GM12878 (cell line): ENCODE data around the gene PRDM2. TPM values are rescaled to one million over a fixed set of nuclear protein-coding genes. Genes with fewer than 3 reads are reported as not detected.

ENCODE experiments used
- ATAC-seq: fragments of 200-7000 bp; cut with Tn5 transposase; 3 replicates; pipeline ENCODE4 v1.9.1; 2020; ENCODE audit warnings: mild to moderate bottlenecking, moderate library complexity
- BruUV-seq: library from RNA; stranded (reverse); fragments of 400-500 nt; replicated peaks from 2 replicates; lab custom pipeline; 2021; lab: Mats Ljungman, UMichigan
- CTCF ChIA-PET: fragments of 300-600 bp; sonication (Branson Sonifier 250); formaldehyde crosslinking; extraction: SDS; loops from one replicate; lab custom pipeline; 2021; ENCODE audit warnings: inconsistent platforms; lab: Yijun Ruan, JAX
- POLR2A ChIA-PET: fragments of 350-600 bp; formaldehyde crosslinking; extraction: SDS; loops from one replicate; lab custom pipeline; 2021; ENCODE audit warnings: inconsistent platforms; lab: Charles Lee
- RAD21 ChIA-PET: fragments of 300-600 bp; sonication (Branson Sonifier 250); formaldehyde crosslinking; loops from one replicate; lab custom pipeline; 2023; ENCODE audit warnings: antibody characterized with exemption; ENCODE audit not compliant: unreplicated experiment; lab: Charles Lee
- SMC1A ChIA-PET: fragments of 300-600 bp; sonication (Branson Sonifier 250); formaldehyde crosslinking; loops from one replicate; lab custom pipeline; 2023; ENCODE audit not compliant: unreplicated experiment, uncharacterized antibody; lab: Charles Lee
- DNase-seq: peaks from one replicate; pipeline ENCODE4 v3.0.0-alpha.2; 2011; ENCODE audit warnings: low read depth, low spot score
- FAIRE-seq: peaks from 3 replicates; lab custom pipeline; 2011; peaks lifted over from hg19 to GRCh38; lab: Jason Lieb, UNC
- H2AFZ ChIP-seq: 2 replicates; pipeline ENCODE4 v1.6.0; 2011; ENCODE audit warnings: low read depth, low read length, control low read depth; ENCODE audit not compliant: control insufficient read depth
- H3K27ac ChIP-seq: 2 replicates; pipeline ENCODE4 v1.5.1; 2011; ENCODE audit warnings: control low read depth; ENCODE audit not compliant: control insufficient read depth, insufficient read depth
- H3K27me3 ChIP-seq, 2 experiments: replicated peaks in 1 of 2; 2 replicates each; pipeline versions ENCODE4 v1.6.0 to v1.6.1; 2011; ENCODE audit warnings: low read length in 1 of 2; ENCODE audit not compliant: control insufficient read depth in 2 of 2, insufficient read depth in 2 of 2
- H3K36me3 ChIP-seq, 2 experiments: 2 replicates each; pipeline ENCODE4 v1.5.1; 2011; ENCODE audit warnings: low read length in 1 of 2; ENCODE audit not compliant: control insufficient read depth in 2 of 2, insufficient read depth in 2 of 2
- H3K4me1 ChIP-seq: 2 replicates; pipeline ENCODE4 v1.6.1; 2011; ENCODE audit warnings: mild to moderate bottlenecking, low read length, moderate library complexity, mixed read lengths; ENCODE audit not compliant: control insufficient read depth, insufficient read depth
- H3K4me2 ChIP-seq: 2 replicates; pipeline ENCODE4 v1.6.0; 2011; ENCODE audit warnings: control low read depth; ENCODE audit not compliant: control insufficient read depth, insufficient read depth
- H3K4me3 ChIP-seq: fragments of 200-600 bp; sonication (generic); 2 replicates; pipeline ENCODE4 v1.5.1; 2016
- H3K79me2 ChIP-seq: 2 replicates; pipeline ENCODE4 v1.6.0; 2011; ENCODE audit warnings: low read length; ENCODE audit not compliant: control insufficient read depth, insufficient read depth
- H3K9ac ChIP-seq: 2 replicates; pipeline ENCODE4 v1.8.0; 2011; ENCODE audit warnings: low read length, control low read depth, mixed read lengths; ENCODE audit not compliant: control insufficient read depth, insufficient read depth
- H3K9me3 ChIP-seq: replicated peaks from 3 replicates; pipeline ENCODE4 v1.5.1; 2011; ENCODE audit warnings: mild to moderate bottlenecking, low read length; ENCODE audit not compliant: control insufficient read depth, insufficient read depth
- H4K20me1 ChIP-seq: 2 replicates; pipeline ENCODE4 v1.6.0; 2011; ENCODE audit not compliant: control insufficient read depth, insufficient read depth
- BHLHE40 ChIP-seq, 2 experiments: fragments of 450-650 bp in 1 of 2; IDR thresholded peaks; 2 replicates each; pipeline ENCODE4 v1.6.1; 2011 to 2017; ENCODE audit warnings: low read depth in 2 of 2, borderline replicate concordance in 1 of 2, improper control_type of control experiment in 1 of 2, low read length in 1 of 2, mild to moderate bottlenecking in 1 of 2
- FOXM1 ChIP-seq: IDR thresholded peaks from 2 replicates; pipeline ENCODE4 v1.6.1; 2012; ENCODE audit warnings: low read depth, mild to moderate bottlenecking, inconsistent platforms, low read length, moderate library complexity
- TAF1 ChIP-seq: IDR thresholded peaks from 2 replicates; pipeline ENCODE4 v1.6.1; 2011; ENCODE audit warnings: mild to moderate bottlenecking, low read depth, low read length, borderline replicate concordance
- WGBS: methylation state at CpG from one replicate; pipeline ENCODE4 v1.1.6; 2016; ENCODE audit warnings: low lambda C conversion rate; ENCODE audit not compliant: insufficient replicate concordance, insufficient coverage; ENCODE audit errors: missing lambda C conversion rate; 5-methylcytosine and 5-hydroxymethylcytosine counted together
- in situ Hi-C: fragments of 300-500 bp; cut with MboI; formaldehyde crosslinking; loops from 9 replicates; pipeline ENCODE4 v1.14.3; 2018; ENCODE audit warnings: mixed read lengths
- intact Hi-C: fragments of 100-400 bp; cut with micrococcal nuclease; formaldehyde crosslinking; loops from one replicate; pipeline ENCODE4 v1.14.2; 2022; ENCODE audit not compliant: unreplicated experiment
- polyA plus RNA-seq, 11 experiments: library from polyadenylated mRNA; depleted of rRNA in 4 of 11; unstranded in 6 of 11; stranded (reverse) in 5 of 11; fragments of >200 nt; fragmentation: Nextera tagmentation in 4 of 11; fragmentation: Illumina TruSeq in 1 of 11; extraction: Ambion mirVana in 4 of 11; extraction: Trizol in 1 of 11; gene quantifications; 1 replicate in 1 of 11; 2 replicates in 10 of 11; pipeline versions ENCODE4 v1.2.1 to v1.2.3, GENCODE V29; 2011 to 2016; ENCODE audit warnings: inconsistent platforms in 2 of 11, missing spikeins in 2 of 11, low read depth in 1 of 11
- total RNA-seq, 4 experiments: library from RNA; depleted of rRNA in 3 of 4; stranded (reverse); fragments of >200 nt in 3 of 4; fragmentation: Illumina TruSeq in 1 of 4; extraction: Trizol in 1 of 4; gene quantifications; 2 replicates each; pipeline versions ENCODE4 v1.2.1 to v1.2.3, GENCODE V29; 2013 to 2021
- TF ChIP-seq, protein P1 (sequence below): fragments of 150-350 bp; IDR thresholded peaks from 2 replicates; pipeline ENCODE4 v1.6.1; 2016; ENCODE audit warnings: low read depth, low read length
- TF ChIP-seq, protein P2 (sequence below): IDR thresholded peaks from 2 replicates; pipeline ENCODE4 v1.6.1; 2012; ENCODE audit warnings: mild to moderate bottlenecking, low read depth, low read length

The PRDM2 gene
- total and polyA plus RNA-seq, 10 of the 15 experiments (the other 5 are each of a cell fraction or from before 2014, with no cell fraction given) = 8.4 to 45.1 (median 23.5) TPM

DNA sequence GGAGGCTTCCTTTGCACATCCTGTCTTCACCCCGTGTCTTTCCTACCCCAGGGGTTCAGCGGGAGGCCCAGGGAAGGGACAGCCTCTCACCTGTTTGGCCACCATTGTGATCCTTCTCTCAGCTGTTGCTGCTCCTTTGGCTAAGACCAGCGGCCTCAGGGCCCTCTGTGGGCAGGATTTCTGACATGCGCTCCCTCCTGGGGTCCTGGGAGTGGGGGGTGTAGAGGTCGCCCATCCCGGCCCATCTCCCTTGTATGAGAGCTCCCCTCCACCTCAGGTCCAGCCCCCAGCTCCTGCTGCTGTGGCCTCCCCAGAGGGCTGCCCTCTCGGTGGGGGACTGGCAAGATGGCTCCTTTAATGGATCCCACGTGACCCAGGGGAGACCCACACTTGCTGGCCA is 120.5 kb downstream of the PRDM2 start:
- SMC1A ChIA-PET = no interaction called here
- RAD21 ChIA-PET = no interaction called here
- intact Hi-C loops (no loop called here), in situ Hi-C loops (no loop called here)
- Histone ChIP-seq H3K27ac (no peak overlapping the region), H3K4me3 (no peak overlapping the region), H3K9ac (no peak overlapping the region), H2AFZ (no peak overlapping the region), H3K36me3 (no peaks in the 10 kb centered on the region; a peak in 1 of 4 replicates), H3K4me1 (no peaks in the 10 kb centered on the region), H3K79me2 (no peaks in the 10 kb centered on the region), H3K9me3 (no peaks in the 10 kb centered on the region), H4K20me1 (no peaks in the 10 kb centered on the region), H3K27me3 (no peaks in the 10 kb centered on the region), H3K4me2 (no peak overlapping the region)
- no peak for DNase-seq
- CTCF ChIA-PET = no interaction called here
- BruUV-seq = no TSS peak
- no peak for FAIRE-seq
- POLR2A ChIA-PET = interaction anchor here (0.6 kb wide), 1 partner anchor 12 kb away, joined by 5 read pairs; no protein-coding TSS in a partner anchor
- 53% methylated on average over 8 of the region's 8 CpGs for WGBS
- TF ChIP-seq BHLHE40 (IDR thresholded peaks at IDR 0.05; ENCODE audit: borderline replicate concordance in 1 of 2, low read depth in 2 of 2, low read length in 1 of 2) (no peak), FOXM1 (no peak), TAF1 (no peak)
- TF ChIP-seq, protein P1, sequence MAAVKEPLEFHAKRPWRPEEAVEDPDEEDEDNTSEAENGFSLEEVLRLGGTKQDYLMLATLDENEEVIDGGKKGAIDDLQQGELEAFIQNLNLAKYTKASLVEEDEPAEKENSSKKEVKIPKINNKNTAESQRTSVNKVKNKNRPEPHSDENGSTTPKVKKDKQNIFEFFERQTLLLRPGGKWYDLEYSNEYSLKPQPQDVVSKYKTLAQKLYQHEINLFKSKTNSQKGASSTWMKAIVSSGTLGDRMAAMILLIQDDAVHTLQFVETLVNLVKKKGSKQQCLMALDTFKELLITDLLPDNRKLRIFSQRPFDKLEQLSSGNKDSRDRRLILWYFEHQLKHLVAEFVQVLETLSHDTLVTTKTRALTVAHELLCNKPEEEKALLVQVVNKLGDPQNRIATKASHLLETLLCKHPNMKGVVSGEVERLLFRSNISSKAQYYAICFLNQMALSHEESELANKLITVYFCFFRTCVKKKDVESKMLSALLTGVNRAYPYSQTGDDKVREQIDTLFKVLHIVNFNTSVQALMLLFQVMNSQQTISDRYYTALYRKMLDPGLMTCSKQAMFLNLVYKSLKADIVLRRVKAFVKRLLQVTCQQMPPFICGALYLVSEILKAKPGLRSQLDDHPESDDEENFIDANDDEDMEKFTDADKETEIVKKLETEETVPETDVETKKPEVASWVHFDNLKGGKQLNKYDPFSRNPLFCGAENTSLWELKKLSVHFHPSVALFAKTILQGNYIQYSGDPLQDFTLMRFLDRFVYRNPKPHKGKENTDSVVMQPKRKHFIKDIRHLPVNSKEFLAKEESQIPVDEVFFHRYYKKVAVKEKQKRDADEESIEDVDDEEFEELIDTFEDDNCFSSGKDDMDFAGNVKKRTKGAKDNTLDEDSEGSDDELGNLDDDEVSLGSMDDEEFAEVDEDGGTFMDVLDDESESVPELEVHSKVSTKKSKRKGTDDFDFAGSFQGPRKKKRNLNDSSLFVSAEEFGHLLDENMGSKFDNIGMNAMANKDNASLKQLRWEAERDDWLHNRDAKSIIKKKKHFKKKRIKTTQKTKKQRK = no peak
- TF ChIP-seq, protein P2, sequence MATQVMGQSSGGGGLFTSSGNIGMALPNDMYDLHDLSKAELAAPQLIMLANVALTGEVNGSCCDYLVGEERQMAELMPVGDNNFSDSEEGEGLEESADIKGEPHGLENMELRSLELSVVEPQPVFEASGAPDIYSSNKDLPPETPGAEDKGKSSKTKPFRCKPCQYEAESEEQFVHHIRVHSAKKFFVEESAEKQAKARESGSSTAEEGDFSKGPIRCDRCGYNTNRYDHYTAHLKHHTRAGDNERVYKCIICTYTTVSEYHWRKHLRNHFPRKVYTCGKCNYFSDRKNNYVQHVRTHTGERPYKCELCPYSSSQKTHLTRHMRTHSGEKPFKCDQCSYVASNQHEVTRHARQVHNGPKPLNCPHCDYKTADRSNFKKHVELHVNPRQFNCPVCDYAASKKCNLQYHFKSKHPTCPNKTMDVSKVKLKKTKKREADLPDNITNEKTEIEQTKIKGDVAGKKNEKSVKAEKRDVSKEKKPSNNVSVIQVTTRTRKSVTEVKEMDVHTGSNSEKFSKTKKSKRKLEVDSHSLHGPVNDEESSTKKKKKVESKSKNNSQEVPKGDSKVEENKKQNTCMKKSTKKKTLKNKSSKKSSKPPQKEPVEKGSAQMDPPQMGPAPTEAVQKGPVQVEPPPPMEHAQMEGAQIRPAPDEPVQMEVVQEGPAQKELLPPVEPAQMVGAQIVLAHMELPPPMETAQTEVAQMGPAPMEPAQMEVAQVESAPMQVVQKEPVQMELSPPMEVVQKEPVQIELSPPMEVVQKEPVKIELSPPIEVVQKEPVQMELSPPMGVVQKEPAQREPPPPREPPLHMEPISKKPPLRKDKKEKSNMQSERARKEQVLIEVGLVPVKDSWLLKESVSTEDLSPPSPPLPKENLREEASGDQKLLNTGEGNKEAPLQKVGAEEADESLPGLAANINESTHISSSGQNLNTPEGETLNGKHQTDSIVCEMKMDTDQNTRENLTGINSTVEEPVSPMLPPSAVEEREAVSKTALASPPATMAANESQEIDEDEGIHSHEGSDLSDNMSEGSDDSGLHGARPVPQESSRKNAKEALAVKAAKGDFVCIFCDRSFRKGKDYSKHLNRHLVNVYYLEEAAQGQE = no peak
- no peak for ATAC-seq
